ENCODE measurements around the gene DOHH. TPM values are rescaled to one million over a fixed set of nuclear protein-coding genes. Genes with fewer than 3 reads are reported as not detected.

The DOHH gene
- polyA plus RNA-seq, 2 of the 4 experiments (the other 2 are of a cell fraction) = 4.6 to 13.3 TPM

GRCh38 chr19:3459965-3460582 lies 40.4 kb downstream of the DOHH start:
- Histone ChIP-seq H3K27ac (peak overlapping the region; percentile 91 to 95), H3K4me1 (peaks cover 63% of the 10 kb centered on the region), H3K4me3 (no peak overlapping the region), H3K9me3 (no peaks in the 10 kb centered on the region), H3K4me2 (peak overlapping the region; percentile 82)
- WGBS (ENCODE audit: missing lambda C conversion rate) = 83% methylated on average over 13 of the region's 15 CpGs
- ChIA-PET CTCF (interaction anchor here (1.3 to 3.1 kb wide), 3 partner anchors 8 to 13 kb away, joined by 3 to 18 read pairs (median 15); no protein-coding TSS in a partner anchor), POLR2A (no interaction called here)
- FAIRE-seq (no peak), ATAC-seq (no peak), DNase-seq (ENCODE audit: low read depth in 1 of 2, low spot score in 1 of 2) (no peak)
- TF ChIP-seq, protein P1, sequence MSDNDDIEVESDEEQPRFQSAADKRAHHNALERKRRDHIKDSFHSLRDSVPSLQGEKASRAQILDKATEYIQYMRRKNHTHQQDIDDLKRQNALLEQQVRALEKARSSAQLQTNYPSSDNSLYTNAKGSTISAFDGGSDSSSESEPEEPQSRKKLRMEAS (IDR thresholded peaks at IDR 0.05) = no peak
- TF ChIP-seq HOXB5 (CRISPR knock-in tag; IDR thresholded peaks at IDR 0.05) = peak; percentile 49; the same call in 1 of the 2 replicates
- TF ChIP-seq ZNF302 (CRISPR knock-in tag; IDR thresholded peaks at IDR 0.05) = no peak
- TF ChIP-seq KDM1A (IDR thresholded peaks at IDR 0.05; ENCODE audit: low read depth) = no peak; the same call in 1 of the 2 replicates
- no peak for TF ChIP-seq MAFK (IDR thresholded peaks at IDR 0.05; ENCODE audit: partially characterized antibody)
- TF ChIP-seq HEYL (CRISPR knock-in tag; IDR thresholded peaks at IDR 0.05) = no peak
- TF ChIP-seq PHF8 (IDR thresholded peaks at IDR 0.05; ENCODE audit: borderline replicate concordance, low read depth) = no peak
- TF ChIP-seq CBX8 (IDR thresholded peaks at IDR 0.05) = no peak
- TF ChIP-seq NR3C1 (IDR thresholded peaks at IDR 0.05) = no peak
- no peak for TF ChIP-seq CBX2 (IDR thresholded peaks at IDR 0.05; ENCODE audit: borderline replicate concordance, low read depth)
- no peak for TF ChIP-seq HDAC2 (IDR thresholded peaks at IDR 0.05)
- no peak for TF ChIP-seq TFCP2L1 (CRISPR knock-in tag; IDR thresholded peaks at IDR 0.05)
- no peak for TF ChIP-seq POLR2AphosphoS2 (conservative IDR thresholded peaks at IDR 0.05; ENCODE audit: low read length)
- no peak for TF ChIP-seq REST (IDR thresholded peaks at IDR 0.05)
- TF ChIP-seq NFE2L2 (conservative IDR thresholded peaks at IDR 0.05; ENCODE audit: low read length) = no peak
- no peak for TF ChIP-seq ELK1 (IDR thresholded peaks at IDR 0.05; ENCODE audit: low read depth, low read length)
- no peak for TF ChIP-seq ZC3H11A (IDR thresholded peaks at IDR 0.05)
- no peak for TF ChIP-seq BHLHE40 (IDR thresholded peaks at IDR 0.05; ENCODE audit: low read depth, low read length)
- no peak for TF ChIP-seq E2F6 (IDR thresholded peaks at IDR 0.05; ENCODE audit: borderline replicate concordance, low read depth)
- no peak for TF ChIP-seq RARB (CRISPR knock-in tag; IDR thresholded peaks at IDR 0.05)
- no peak for TF ChIP-seq TP53 (CRISPR knock-in tag; IDR thresholded peaks at IDR 0.05)
- TF ChIP-seq RFX5 (IDR thresholded peaks at IDR 0.05) = no peak
- TF ChIP-seq EHF (CRISPR knock-in tag; IDR thresholded peaks at IDR 0.05) = 0 out of 2 replicates have a peak, but pooled peaks have one; percentile 10
- no peak for TF ChIP-seq JUN (IDR thresholded peaks at IDR 0.05)
- peak; percentile 15 for TF ChIP-seq ZFP36 (IDR thresholded peaks at IDR 0.05; ENCODE audit: borderline replicate concordance, partially characterized antibody)
- TF ChIP-seq RAD21 (conservative IDR thresholded peaks at IDR 0.05 in 1 of 2, IDR thresholded peaks at IDR 0.05 in 1 of 2) = no peak
- TF ChIP-seq ATOH8 (CRISPR knock-in tag; IDR thresholded peaks at IDR 0.05; ENCODE audit: low read depth) = no peak

All from A549 (cell line).